ENCODE data around the gene ST3GAL3. TPM values are rescaled to one million over a fixed set of nuclear protein-coding genes. Genes with fewer than 3 reads are reported as not detected.
A peak's percentile ranks its signal among the peaks of the same experiment; 100 is the strongest.

The ST3GAL3 gene
- polyA plus RNA-seq, 3 donors from 2014 or later, result 0.08 to 8.1 (median 3.8) TPM

- H3K4me1 Mint-ChIP-seq, result no peaks in the 10 kb centered on the region
- H3K9me3 Mint-ChIP-seq, result no peaks in the 10 kb centered on the region
- H3K27ac Mint-ChIP-seq, result no peak overlapping the region
- DNase-seq, result no peak
- H3K4me3 Mint-ChIP-seq, result no peak overlapping the region
- peaks cover 0 to 2% (median 0%) of the 10 kb centered on the region in 3 donors for H3K27me3 Mint-ChIP-seq (ENCODE audit: low read depth in 3 of 3)
- H3K36me3 Mint-ChIP-seq, result no peaks in the 10 kb centered on the region
These were observed 176.0 kb downstream of the ST3GAL3 start for GRCh38 chr1:43883321-43883720.

- Mint-ChIP-seq H3K36me3 (no peaks in the 10 kb centered on the region), H3K27ac (no peak overlapping the region), H3K27me3 (ENCODE audit: low read depth in 3 of 3) (peaks cover 0 to 2% (median 0%) of the 10 kb centered on the region in 3 donors), H3K4me1 (no peaks in the 10 kb centered on the region), H3K9me3 (no peaks in the 10 kb centered on the region), H3K4me3 (no peak overlapping the region)
- DNase-seq, result no peak
These were observed 178.0 kb downstream of the ST3GAL3 start for GRCh38 chr1:43885279-43885801.

DNA sequence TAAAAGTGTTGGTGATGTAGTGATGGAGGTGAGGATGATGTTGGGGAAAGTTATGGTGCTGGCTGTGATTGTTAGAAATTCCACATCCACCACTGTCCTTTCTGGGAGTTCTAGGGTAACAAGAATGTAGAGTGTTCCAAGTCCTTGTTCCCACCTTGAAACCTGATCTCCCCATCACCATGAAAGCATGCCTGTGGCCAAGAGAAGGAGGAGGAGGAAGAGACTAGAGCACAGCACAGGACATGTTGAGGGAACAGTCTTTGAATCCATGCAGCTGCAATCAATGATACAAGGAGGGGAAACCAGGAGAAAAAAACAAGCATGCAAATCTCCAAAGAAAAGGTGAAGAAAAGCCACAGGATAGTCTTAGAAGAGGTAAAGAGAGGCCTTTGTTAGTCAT is 180.4 kb downstream of the ST3GAL3 start:
- Mint-ChIP-seq H3K9me3 (no peaks in the 10 kb centered on the region), H3K27ac (no peak overlapping the region), H3K36me3 (no peaks in the 10 kb centered on the region)

DNA sequence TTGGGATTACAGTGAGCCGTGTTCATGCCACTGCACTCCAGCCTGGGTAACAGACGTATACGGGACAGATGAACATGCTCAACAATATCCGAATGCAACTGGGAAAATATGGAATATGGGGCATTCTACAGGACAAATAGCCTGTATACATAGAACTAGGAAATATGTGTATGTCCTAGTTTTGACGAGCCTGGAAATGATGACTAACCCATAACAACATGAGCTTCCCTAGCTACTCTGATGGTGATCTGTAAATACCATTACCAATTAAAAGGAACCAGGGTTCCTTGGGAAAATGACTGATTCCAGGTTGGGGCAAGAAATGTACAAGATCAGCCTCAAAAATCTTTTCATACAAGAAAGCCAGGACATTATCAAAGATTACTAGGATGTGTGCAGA is 183.5 kb downstream of the ST3GAL3 start:
- H3K27me3 Mint-ChIP-seq (ENCODE audit: low read depth in 3 of 3), result no peaks in the 10 kb centered on the region
- peak overlapping the region in 1 of 6 donors; percentile 7 for H3K27ac Mint-ChIP-seq
- DNase-seq, result no peak
- H3K36me3 Mint-ChIP-seq, result peaks cover 0 to 8% (median 7%) of the 10 kb centered on the region in 3 donors
- H3K9me3 Mint-ChIP-seq, result no peaks in the 10 kb centered on the region
- no peaks in the 10 kb centered on the region for H3K4me1 Mint-ChIP-seq
- H3K4me3 Mint-ChIP-seq, result no peak overlapping the region

More for the DNA sequence above, 180.4 kb downstream of the ST3GAL3 start:
- H3K4me1 Mint-ChIP-seq, result no peaks in the 10 kb centered on the region
- no peak for DNase-seq
- no peak overlapping the region for H3K4me3 Mint-ChIP-seq
- H3K27me3 Mint-ChIP-seq (ENCODE audit: low read depth in 3 of 3), result no peaks in the 10 kb centered on the region

DNA sequence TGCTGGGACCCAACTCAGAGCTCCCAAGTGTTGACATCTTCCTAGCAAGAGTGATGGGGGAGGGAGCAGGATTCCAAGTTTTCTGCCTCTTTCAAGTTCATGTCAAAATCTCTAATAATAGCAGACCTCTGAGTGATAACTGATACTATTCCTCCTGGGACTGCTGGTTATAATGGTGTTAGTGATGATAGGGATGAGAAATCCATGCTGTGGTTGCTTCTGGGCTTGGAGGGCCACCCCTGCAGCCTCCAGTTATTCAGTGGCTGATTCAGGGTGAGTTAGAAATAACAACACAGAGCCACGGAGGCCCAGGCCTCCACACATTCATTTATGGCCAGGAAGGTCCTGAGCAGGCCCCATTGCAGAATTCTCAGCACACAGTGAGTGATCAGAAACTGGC is 185.7 kb downstream of the ST3GAL3 start:
- Mint-ChIP-seq H3K9me3 (no peaks in the 10 kb centered on the region), H3K4me3 (no peak overlapping the region), H3K4me1 (no peaks in the 10 kb centered on the region), H3K27ac (no peak overlapping the region), H3K27me3 (ENCODE audit: low read depth in 3 of 3) (no peaks in the 10 kb centered on the region), H3K36me3 (peaks cover 4 to 17% (median 7%) of the 10 kb centered on the region in 3 donors)
- no peak for DNase-seq

DNA sequence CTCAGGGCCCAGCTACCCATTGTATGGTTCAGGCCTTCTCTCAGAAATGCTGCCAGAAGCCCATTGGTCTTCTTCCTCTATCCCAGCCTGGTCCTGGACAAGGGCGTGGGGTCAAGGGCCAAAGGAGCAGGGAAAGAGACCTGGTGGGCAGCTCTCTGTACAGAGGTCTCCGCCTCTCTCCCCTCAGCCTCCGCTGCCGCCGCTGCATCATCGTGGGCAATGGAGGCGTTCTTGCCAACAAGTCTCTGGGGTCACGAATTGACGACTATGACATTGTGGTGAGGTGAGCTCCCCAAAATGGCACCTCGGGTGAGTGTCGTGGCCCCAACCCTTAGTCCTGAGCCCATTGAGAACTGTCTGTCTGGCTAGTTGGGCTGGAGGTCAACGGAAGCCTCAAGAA is 191.6 kb downstream of the ST3GAL3 start:
- no peak overlapping the region for H3K27ac Mint-ChIP-seq
- no peaks in the 10 kb centered on the region for H3K9me3 Mint-ChIP-seq
- H3K4me1 Mint-ChIP-seq, result no peaks in the 10 kb centered on the region
- peaks cover 0 to 3% (median 0%) of the 10 kb centered on the region in 3 donors for H3K27me3 Mint-ChIP-seq (ENCODE audit: low read depth in 3 of 3)
- no peak for DNase-seq
- peaks cover 9 to 26% (median 10%) of the 10 kb centered on the region in 3 donors for H3K36me3 Mint-ChIP-seq
- H3K4me3 Mint-ChIP-seq, result no peak overlapping the region

- no peaks in the 10 kb centered on the region for H3K9me3 Mint-ChIP-seq
- H3K27me3 Mint-ChIP-seq (ENCODE audit: low read depth in 3 of 3), result peaks cover 0 to 3% (median 0%) of the 10 kb centered on the region in 3 donors
- peaks cover 4 to 19% (median 9%) of the 10 kb centered on the region in 3 donors for H3K36me3 Mint-ChIP-seq
- H3K27ac Mint-ChIP-seq, result no peak overlapping the region
- no peak overlapping the region for H3K4me3 Mint-ChIP-seq
- no peak for DNase-seq
- H3K4me1 Mint-ChIP-seq, result no peaks in the 10 kb centered on the region
These were observed 193.1 kb downstream of the ST3GAL3 start for GRCh38 chr1:43900386-43900785.

- Mint-ChIP-seq H3K4me3 (no peak overlapping the region), H3K27ac (no peak overlapping the region), H3K27me3 (ENCODE audit: low read depth in 3 of 3) (peaks cover 0 to 3% (median 0%) of the 10 kb centered on the region in 3 donors), H3K36me3 (peaks cover 3 to 16% (median 9%) of the 10 kb centered on the region in 3 donors), H3K4me1 (no peaks in the 10 kb centered on the region), H3K9me3 (no peaks in the 10 kb centered on the region)
- DNase-seq, result no peak
These were observed 194.0 kb downstream of the ST3GAL3 start for GRCh38 chr1:43901196-43901961.

DNA sequence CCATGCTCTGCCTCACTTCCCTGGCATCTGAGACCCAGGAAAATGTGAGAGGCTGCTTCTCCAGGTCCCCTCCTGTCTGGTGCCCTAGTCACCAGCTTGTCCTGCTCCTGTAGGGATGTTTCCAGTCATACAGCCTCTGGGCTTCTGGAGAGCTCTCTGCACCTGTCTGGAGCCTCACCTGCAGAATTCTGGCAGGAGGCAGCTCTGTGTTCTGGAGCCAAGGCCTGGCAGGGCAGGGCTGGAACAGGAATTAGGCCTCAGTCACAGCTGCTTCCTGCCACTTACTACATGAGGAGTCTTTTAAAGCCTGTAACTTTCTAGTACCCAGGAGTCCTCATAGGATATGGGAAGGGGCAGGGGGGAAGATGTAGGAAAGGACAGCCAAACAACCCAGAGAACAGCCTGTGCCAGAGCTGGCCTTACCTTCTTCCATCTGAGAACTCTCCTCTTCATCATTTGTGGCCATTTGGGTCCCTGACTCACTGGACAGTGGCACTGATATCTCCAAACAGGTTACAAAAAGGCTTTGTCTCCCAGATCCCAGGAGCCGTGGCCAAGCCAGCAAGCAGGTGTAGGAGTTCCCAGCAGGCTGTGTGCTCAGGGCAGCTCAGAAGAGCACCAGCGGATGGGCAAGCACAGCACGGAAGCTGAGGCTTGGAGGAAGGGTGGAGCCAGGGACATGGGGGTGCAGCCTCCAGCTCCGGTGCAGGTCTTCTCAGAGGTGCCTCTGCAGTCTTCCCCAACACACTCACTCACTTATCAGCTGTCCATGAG is 194.9 kb downstream of the ST3GAL3 start:
- H3K36me3 Mint-ChIP-seq, result peaks cover 7 to 20% (median 7%) of the 10 kb centered on the region in 3 donors
- H3K4me1 Mint-ChIP-seq, result no peaks in the 10 kb centered on the region
- H3K27me3 Mint-ChIP-seq (ENCODE audit: low read depth in 3 of 3), result peaks cover 0 to 3% (median 0%) of the 10 kb centered on the region in 3 donors
- H3K9me3 Mint-ChIP-seq, result no peaks in the 10 kb centered on the region
- no peak overlapping the region for H3K4me3 Mint-ChIP-seq
- no peak overlapping the region for H3K27ac Mint-ChIP-seq
- DNase-seq, result no peak

GRCh38 chr1:43904660-43905551 is 197.6 kb downstream of the ST3GAL3 start:
- no peaks in the 10 kb centered on the region for H3K4me1 Mint-ChIP-seq
- H3K27ac Mint-ChIP-seq, result no peak overlapping the region
- peaks cover 3 to 28% (median 16%) of the 10 kb centered on the region in 3 donors for H3K36me3 Mint-ChIP-seq
- DNase-seq, result no peak
- peaks cover 0 to 2% (median 0%) of the 10 kb centered on the region in 3 donors for H3K27me3 Mint-ChIP-seq (ENCODE audit: low read depth in 3 of 3)
- H3K4me3 Mint-ChIP-seq, result no peak overlapping the region
- no peaks in the 10 kb centered on the region for H3K9me3 Mint-ChIP-seq

- Mint-ChIP-seq H3K36me3 (peaks cover 0 to 30% (median 13%) of the 10 kb centered on the region in 3 donors), H3K4me3 (no peak overlapping the region), H3K4me1 (no peaks in the 10 kb centered on the region), H3K27me3 (ENCODE audit: low read depth in 3 of 3) (peaks cover 0 to 4% (median 0%) of the 10 kb centered on the region in 3 donors), H3K27ac (peak overlapping the region in 1 of 6 donors; percentile 6), H3K9me3 (no peaks in the 10 kb centered on the region)
- DNase-seq, result no peak
These were observed 200.9 kb downstream of the ST3GAL3 start for GRCh38 chr1:43908226-43908625.

DNA sequence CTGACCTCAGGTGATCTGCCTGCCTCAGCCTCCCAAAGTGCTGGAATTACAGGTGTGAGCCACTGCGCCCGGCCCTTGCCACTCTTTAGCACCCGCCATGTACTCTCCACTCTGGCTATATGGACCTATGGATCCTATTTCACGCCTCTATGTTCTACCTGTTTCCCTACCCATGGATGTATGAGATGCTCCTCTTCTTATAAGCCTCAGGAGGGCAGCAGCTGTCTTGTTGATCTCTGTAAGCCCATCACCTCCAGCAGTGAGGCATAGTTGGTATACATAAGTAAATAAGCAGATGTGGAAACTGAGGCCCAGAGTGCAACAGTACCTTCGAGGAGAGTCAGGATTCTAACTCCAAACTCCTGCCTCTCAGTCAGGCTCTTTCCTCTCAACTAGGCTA is 201.5 kb downstream of the ST3GAL3 start:
- peaks cover 0 to 30% (median 13%) of the 10 kb centered on the region in 3 donors for H3K36me3 Mint-ChIP-seq
- no peak overlapping the region for H3K27ac Mint-ChIP-seq
- no peaks in the 10 kb centered on the region for H3K9me3 Mint-ChIP-seq

GRCh38 chr1:43910343-43910742 is 203.0 kb downstream of the ST3GAL3 start:
- Mint-ChIP-seq H3K9me3 (no peaks in the 10 kb centered on the region), H3K4me1 (no peaks in the 10 kb centered on the region), H3K27ac (no peak overlapping the region), H3K36me3 (peaks cover 0 to 30% (median 13%) of the 10 kb centered on the region in 3 donors), H3K27me3 (ENCODE audit: low read depth in 3 of 3) (peaks cover 0 to 4% (median 0%) of the 10 kb centered on the region in 3 donors), H3K4me3 (no peak overlapping the region)
- DNase-seq, result no peak

More for the DNA sequence above, 201.5 kb downstream of the ST3GAL3 start:
- H3K4me3 Mint-ChIP-seq, result no peak overlapping the region
- DNase-seq, result no peak
- peaks cover 0 to 4% (median 0%) of the 10 kb centered on the region in 3 donors for H3K27me3 Mint-ChIP-seq (ENCODE audit: low read depth in 3 of 3)
- no peaks in the 10 kb centered on the region for H3K4me1 Mint-ChIP-seq

Measured in immature natural killer cell (primary cell).